ENCODE data around the gene KIF18B.

Gene KIF18B

GRCh38 chr17:44935116-44935515, 12.5 kb downstream of the KIF18B start:
- DNase-seq (ENCODE audit: low spot score): no peak

- no peak for DNase-seq (ENCODE audit: low spot score)
Measured at GRCh38 chr17:44934745-44935105, 12.8 kb downstream of the KIF18B start.

- DNase-seq (ENCODE audit: low spot score): no peak
Measured at GRCh38 chr17:44933824-44934744, 13.5 kb downstream of the KIF18B start.

- no peak for DNase-seq (ENCODE audit: low spot score)
Measured at GRCh38 chr17:44932787-44933097, 14.8 kb downstream of the KIF18B start.

- no peak for DNase-seq (ENCODE audit: low spot score)
Measured at GRCh38 chr17:44932096-44932786, 15.3 kb downstream of the KIF18B start.

GRCh38 chr17:44931376-44931775, 16.2 kb downstream of the KIF18B start:
- DNase-seq (ENCODE audit: low spot score): no peak

GRCh38 chr17:44930667-44931066, 16.9 kb downstream of the KIF18B start:
- no peak for DNase-seq (ENCODE audit: low spot score)

GRCh38 chr17:44928950-44929720, 18.4 kb downstream of the KIF18B start:
- no peak for DNase-seq (ENCODE audit: low spot score)

GRCh38 chr17:44928136-44928535, 19.4 kb downstream of the KIF18B start:
- no peak for DNase-seq (ENCODE audit: low spot score)

GRCh38 chr17:44927696-44928095, 19.9 kb downstream of the KIF18B start:
- DNase-seq (ENCODE audit: low spot score): no peak

GRCh38 chr17:44926821-44927525, 20.6 kb downstream of the KIF18B start:
- DNase-seq (ENCODE audit: low spot score): no peak

GRCh38 chr17:44925731-44926697, 21.6 kb downstream of the KIF18B start:
- no peak for DNase-seq (ENCODE audit: low spot score)

GRCh38 chr17:44924107-44924544, 23.4 kb downstream of the KIF18B start:
- DNase-seq (ENCODE audit: low spot score): no peak

- DNase-seq (ENCODE audit: low spot score): no peak
Measured at GRCh38 chr17:44922746-44923470, 24.7 kb downstream of the KIF18B start.

GRCh38 chr17:44922136-44922535, 25.4 kb downstream of the KIF18B start:
- no peak for DNase-seq (ENCODE audit: low spot score)

GRCh38 chr17:44921122-44921882, 26.3 kb downstream of the KIF18B start:
- DNase-seq (ENCODE audit: low spot score): no peak

GRCh38 chr17:44920565-44920940, 27.0 kb downstream of the KIF18B start:
- no peak for DNase-seq (ENCODE audit: low spot score)

- DNase-seq (ENCODE audit: low spot score): peak; percentile 84
Measured at GRCh38 chr17:44919885-44920564, 27.5 kb downstream of the KIF18B start.

GRCh38 chr17:44919411-44919810, 28.2 kb downstream of the KIF18B start:
- DNase-seq (ENCODE audit: low spot score): peak; percentile 2

Measured in pons (tissue), 1 donor.